Peyer's patch (tissue), 4 donors: ENCODE measurements around the gene NYAP1. TPM values are rescaled to one million over a fixed set of nuclear protein-coding genes. Genes with fewer than 3 reads are reported as not detected.

ENCODE experiments used
- DNase-seq, 3 donors: peaks; one replicate each; pipeline ENCODE4 v3.0.0-alpha.2; 2017 to 2019
- H3K27ac ChIP-seq, 4 donors: fragments of 200-600 bp; sonication (generic); one replicate each; pipeline ENCODE4 v1.5.1; 2016 to 2019
- H3K27me3 ChIP-seq, 2 donors: fragments of 200-600 bp; sonication (generic); one replicate each; pipeline ENCODE4 v1.5.1; 2019
- H3K36me3 ChIP-seq, 3 donors: fragments of 200-600 bp; sonication (generic); one replicate each; pipeline ENCODE4 v1.5.1; 2016 to 2019
- H3K4me1 ChIP-seq, 4 donors: fragments of 200-600 bp; sonication (generic); one replicate each; pipeline ENCODE4 v1.5.1; 2016 to 2019
- H3K4me3 ChIP-seq, 4 donors: fragments of 200-600 bp; sonication (generic); 1 replicate in 3 of 4; 2 replicates in 1 of 4; pipeline ENCODE4 v1.5.1; 2016 to 2019; ENCODE audit warnings: mild to moderate bottlenecking in 1 of 4
- H3K9me3 ChIP-seq, 4 donors: fragments of 200-600 bp; sonication (generic); one replicate each; pipeline ENCODE4 v1.5.1; 2016 to 2019; ENCODE audit warnings: mild to moderate bottlenecking in 1 of 4
- POLR2A ChIP-seq, 2 donors: fragments of 450-650 bp; IDR thresholded peaks; one replicate each; pipeline ENCODE4 v1.5.1; 2017; ENCODE audit warnings: antibody characterized with exemption in 2 of 2, mild to moderate bottlenecking in 2 of 2, moderate library complexity in 2 of 2
- small RNA-seq, 2 donors: library from RNA; depleted of rRNA; stranded (forward); fragments of <200 nt; gene quantifications; one replicate each; pipeline ENCODE3, GENCODE V24; 2016
- total RNA-seq, 4 donors: library from RNA; depleted of rRNA; stranded (reverse); fragments of >200 nt; gene quantifications; one replicate each; pipeline ENCODE4 v1.1.0, GENCODE V29; 2016
- TF ChIP-seq, protein P1 (sequence below), 6 experiments: fragments of 450-650 bp in 4 of 6; fragments of 200-600 bp in 2 of 6; sonication (generic) in 1 of 6; IDR thresholded peaks; one replicate each; pipeline ENCODE4 v1.5.1; 2017 to 2019; ENCODE audit warnings: antibody characterized with exemption in 6 of 6, mild to moderate bottlenecking in 3 of 6, moderate library complexity in 1 of 6

The NYAP1 gene
- total RNA-seq, 4 donors from 2014 or later: 0.38 to 2.5 (median 0.40) TPM; not detected in 1

DNA sequence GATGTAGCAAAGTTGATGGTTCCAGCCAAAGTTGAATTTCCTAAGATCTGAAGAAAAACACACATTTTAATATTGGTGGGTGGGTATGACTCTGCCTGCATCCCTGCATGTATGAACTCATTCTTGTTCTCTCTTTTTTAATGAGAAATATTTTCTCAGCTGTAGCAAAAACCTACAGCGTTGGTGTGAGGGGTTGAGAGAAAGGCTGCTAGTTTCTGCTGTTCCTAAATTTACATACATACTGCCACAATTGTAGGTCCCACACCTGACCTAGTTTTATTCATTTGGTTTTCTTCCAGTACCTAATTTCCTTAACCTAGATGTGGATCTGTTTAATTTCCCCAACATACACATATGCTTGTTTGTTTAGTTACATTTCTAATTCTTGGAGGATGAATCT is 59.9 kb downstream of the NYAP1 start:
- DNase-seq: no peak
- H3K4me1 ChIP-seq: peaks cover 5 to 81% (median 26%) of the 10 kb centered on the region in 4 donors
- H3K27me3 ChIP-seq: no peaks in the 10 kb centered on the region
- H3K9me3 ChIP-seq: no peaks in the 10 kb centered on the region
- H3K4me3 ChIP-seq: no peak overlapping the region
- TF ChIP-seq, protein P1, sequence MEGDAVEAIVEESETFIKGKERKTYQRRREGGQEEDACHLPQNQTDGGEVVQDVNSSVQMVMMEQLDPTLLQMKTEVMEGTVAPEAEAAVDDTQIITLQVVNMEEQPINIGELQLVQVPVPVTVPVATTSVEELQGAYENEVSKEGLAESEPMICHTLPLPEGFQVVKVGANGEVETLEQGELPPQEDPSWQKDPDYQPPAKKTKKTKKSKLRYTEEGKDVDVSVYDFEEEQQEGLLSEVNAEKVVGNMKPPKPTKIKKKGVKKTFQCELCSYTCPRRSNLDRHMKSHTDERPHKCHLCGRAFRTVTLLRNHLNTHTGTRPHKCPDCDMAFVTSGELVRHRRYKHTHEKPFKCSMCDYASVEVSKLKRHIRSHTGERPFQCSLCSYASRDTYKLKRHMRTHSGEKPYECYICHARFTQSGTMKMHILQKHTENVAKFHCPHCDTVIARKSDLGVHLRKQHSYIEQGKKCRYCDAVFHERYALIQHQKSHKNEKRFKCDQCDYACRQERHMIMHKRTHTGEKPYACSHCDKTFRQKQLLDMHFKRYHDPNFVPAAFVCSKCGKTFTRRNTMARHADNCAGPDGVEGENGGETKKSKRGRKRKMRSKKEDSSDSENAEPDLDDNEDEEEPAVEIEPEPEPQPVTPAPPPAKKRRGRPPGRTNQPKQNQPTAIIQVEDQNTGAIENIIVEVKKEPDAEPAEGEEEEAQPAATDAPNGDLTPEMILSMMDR (IDR thresholded peaks at IDR 0.05): no peak
- no peak for TF ChIP-seq POLR2A (IDR thresholded peaks at IDR 0.05)
- H3K36me3 ChIP-seq: peaks cover 0 to 4% (median 0%) of the 10 kb centered on the region in 3 donors
- H3K27ac ChIP-seq: peak overlapping the region; percentile 75 to 91 (median 81)

DNA sequence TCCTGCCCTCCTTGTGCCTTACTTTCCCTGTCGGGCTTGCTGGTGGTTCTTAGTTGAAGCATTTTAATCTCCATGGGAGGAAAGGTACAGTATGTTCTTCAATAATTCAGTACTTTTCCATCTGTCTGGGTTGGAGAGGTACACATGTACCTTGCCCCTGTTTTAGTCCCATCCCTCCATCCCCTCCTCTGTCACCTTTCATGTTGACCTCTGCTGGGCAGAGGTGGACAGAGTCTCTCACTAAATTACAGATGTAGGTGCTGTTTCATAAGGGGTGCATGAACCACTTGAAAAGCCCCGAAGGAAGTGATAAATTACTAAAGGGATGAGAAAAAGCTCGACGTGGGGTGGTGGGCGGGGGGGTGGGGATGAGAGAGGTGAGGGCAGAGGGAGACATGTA is 60.7 kb downstream of the NYAP1 start:
- peaks cover 0 to 12% (median 0%) of the 10 kb centered on the region in 3 donors for H3K36me3 ChIP-seq
- H3K9me3 ChIP-seq: no peaks in the 10 kb centered on the region
- H3K4me1 ChIP-seq: peaks cover 5 to 83% (median 28%) of the 10 kb centered on the region in 4 donors
- no peak overlapping the region for H3K4me3 ChIP-seq
- H3K27ac ChIP-seq: peak overlapping the region; percentile 75 to 91 (median 81)
- TF ChIP-seq, protein P1 (IDR thresholded peaks at IDR 0.05): no peak
- no peak for TF ChIP-seq POLR2A (IDR thresholded peaks at IDR 0.05)
- DNase-seq: no peak
- no peaks in the 10 kb centered on the region for H3K27me3 ChIP-seq

Small RNA genes within 50 kb of the gene (small RNA-seq; reads per million reads assigned to genes)
- gene RN7SL416P: 0 reads per million in 2 donors

Other genes with a start within 250 kb of the NYAP1 start
- gene SPDYE3, start 176.2 kb upstream of the NYAP1 start, total RNA-seq: not detected
- 100 to 1,000 TPM in 3 of 4 donors, 10 to 100 TPM in 1; 73.6 to 179 (median 150) TPM for gene PILRB, start 125.8 kb upstream of the NYAP1 start, total RNA-seq
- gene PILRA, start 110.4 kb upstream of the NYAP1 start, total RNA-seq: 1 to 10 TPM; 5.8 to 9.5 (median 5.9) TPM
- 10 to 100 TPM in 1 of 4 donors, 1 to 10 TPM in 3; 1.8 to 19.8 (median 3.6) TPM for gene ZCWPW1, start 55.2 kb upstream of the NYAP1 start, total RNA-seq
- gene MEPCE, start 54.1 kb upstream of the NYAP1 start, total RNA-seq: 10 to 100 TPM; 17.3 to 46.3 (median 32.2) TPM
- 10 to 100 TPM; 44.8 to 67.7 (median 49.0) TPM for gene PPP1R35, start 47.4 kb upstream of the NYAP1 start, total RNA-seq
- gene SPACDR, start 19.7 kb upstream of the NYAP1 start, total RNA-seq: not detected
- gene TSC22D4, start 4.7 kb upstream of the NYAP1 start, total RNA-seq: 10 to 100 TPM; 28.9 to 51.2 (median 40.6) TPM
- 10 to 100 TPM; 38.4 to 63.6 (median 49.9) TPM for gene AGFG2, start 55.3 kb downstream of the NYAP1 start, total RNA-seq
- gene SAP25, start 90.0 kb downstream of the NYAP1 start, total RNA-seq: 10 to 100 TPM in 3 of 4 donors, 1 to 10 TPM in 1; 2.5 to 18.2 (median 13.4) TPM
- 100 to 1,000 TPM in 3 of 4 donors, 10 to 100 TPM in 1; 76.7 to 232 (median 156) TPM for gene LRCH4, start 102.2 kb downstream of the NYAP1 start, total RNA-seq
- 1 to 10 TPM in 2 of 4 donors, not detected in 2; 1.1 to 2.8 TPM for gene FBXO24, start 102.4 kb downstream of the NYAP1 start, total RNA-seq
- 10 to 100 TPM in 2 of 4 donors, 1 to 10 TPM in 2; 1.8 to 53.6 (median 9.8) TPM for gene PCOLCE, start 118.4 kb downstream of the NYAP1 start, total RNA-seq
- gene MOSPD3, start 128.6 kb downstream of the NYAP1 start, total RNA-seq: 10 to 100 TPM in 1 of 4 donors, 1 to 10 TPM in 3; 5.0 to 14.2 (median 7.3) TPM
- 1 to 10 TPM in 2 of 4 donors, not detected in 2; 1.6 to 2.5 TPM for gene TFR2, start 157.6 kb downstream of the NYAP1 start, total RNA-seq
- gene ACTL6B, start 172.5 kb downstream of the NYAP1 start, total RNA-seq: not detected
- gene GNB2, start 189.8 kb downstream of the NYAP1 start, total RNA-seq: 100 to 1,000 TPM; 123 to 236 (median 172) TPM
- 100 to 1,000 TPM in 1 of 4 donors, 10 to 100 TPM in 3; 41.3 to 126 (median 72.9) TPM for gene GIGYF1, start 210.3 kb downstream of the NYAP1 start, total RNA-seq
- gene POP7, start 222.2 kb downstream of the NYAP1 start, total RNA-seq: 10 to 100 TPM; 23.9 to 38.1 (median 29.7) TPM
- not detected for gene EPO, start 236.5 kb downstream of the NYAP1 start, total RNA-seq
- not detected for gene ZAN, start 249.7 kb downstream of the NYAP1 start, total RNA-seq